Activated CD8-positive, alpha-beta T cell treated with anti-CD3 and anti-CD28 coated beads for 36 hours (primary cell): ENCODE results near the gene NPM3. TPM values are rescaled to one million over a fixed set of nuclear protein-coding genes. Genes with fewer than 3 reads are reported as not detected.

Source experiments
- ATAC-seq: fragments of 200-7000 bp; cut with Tn5 transposase; one replicate; pipeline ENCODE4 v1.10.0; 2021; ENCODE audit warnings: mild to moderate bottlenecking, moderate library complexity
- CTCF ChIA-PET: fragments of 350-600 bp; sonication (Branson Sonifier 250); formaldehyde crosslinking; loops from one replicate; lab custom pipeline; 2021; ENCODE audit warnings: antibody characterized with exemption; lab: Charles Lee
- POLR2A ChIA-PET: fragments of 350-600 bp; sonication (Branson Sonifier 250); formaldehyde crosslinking; loops from one replicate; lab custom pipeline; 2021; ENCODE audit warnings: antibody characterized with exemption; lab: Charles Lee
- DNase-seq: peaks from one replicate; pipeline ENCODE4 v3.0.0-alpha.2; 2020
- H3K27ac Mint-ChIP-seq: one replicate; pipeline ENCODE4 v1.8.0; 2021; ENCODE audit warnings: mild to moderate bottlenecking, mixed read lengths
- H3K27me3 Mint-ChIP-seq: one replicate; pipeline ENCODE4 v1.8.0; 2021; ENCODE audit warnings: mixed read lengths
- H3K36me3 Mint-ChIP-seq: one replicate; pipeline ENCODE4 v1.8.0; 2021; ENCODE audit warnings: low read depth, mixed read lengths
- H3K4me1 Mint-ChIP-seq: one replicate; pipeline ENCODE4 v1.8.0; 2021; ENCODE audit warnings: low read depth, mixed read lengths
- H3K4me3 Mint-ChIP-seq: one replicate; pipeline ENCODE4 v1.8.0; 2021; ENCODE audit warnings: mild to moderate bottlenecking, moderate library complexity, mixed read lengths
- H3K9me3 Mint-ChIP-seq: one replicate; pipeline ENCODE4 v1.8.0; 2021; ENCODE audit warnings: mixed read lengths
- CTCF ChIP-seq: fragments of 200-600 bp; IDR thresholded peaks from one replicate; pipeline ENCODE4 v1.8.0; 2022; ENCODE audit warnings: antibody characterized with exemption, mild to moderate bottlenecking
- intact Hi-C: fragments of 100-400 bp; cut with micrococcal nuclease; formaldehyde crosslinking; loops from one replicate; pipeline ENCODE4 v1.10.0; 2022
- total RNA-seq, 2 experiments: library from RNA; stranded (reverse); gene quantifications; one replicate each; pipeline ENCODE4 v1.2.3, GENCODE V29; 2021

Gene NPM3
- total RNA-seq, 2 experiments from 2014 or later = 235 to 264 TPM

- ATAC-seq = no peak
- no peak overlapping the region for H3K4me3 Mint-ChIP-seq
- H3K4me1 Mint-ChIP-seq = peaks cover 10% of the 10 kb centered on the region
- POLR2A ChIA-PET = interaction anchor here (0.9 to 2.1 kb wide), 3 partner anchors 11 to 170 kb away, joined by 3 to 7 read pairs (median 3); partner anchors contain the start of gene NPM3
- H3K36me3 Mint-ChIP-seq = peaks cover 8% of the 10 kb centered on the region
- H3K27ac Mint-ChIP-seq = no peak overlapping the region
- intact Hi-C loops = no loop called here
- no peaks in the 10 kb centered on the region for H3K9me3 Mint-ChIP-seq
- TF ChIP-seq CTCF = no peak
- peaks cover 58% of the 10 kb centered on the region for H3K27me3 Mint-ChIP-seq
- DNase-seq = no peak
- CTCF ChIA-PET = interaction anchor here (0.9 to 2.4 kb wide), 8 partner anchors 9 to 179 kb away, joined by 3 to 15 read pairs (median 4); partner anchors contain the start of gene NPM3
Observed at GRCh38 chr10:101772895-101773761, 10.1 kb downstream of the NPM3 start.

DNA sequence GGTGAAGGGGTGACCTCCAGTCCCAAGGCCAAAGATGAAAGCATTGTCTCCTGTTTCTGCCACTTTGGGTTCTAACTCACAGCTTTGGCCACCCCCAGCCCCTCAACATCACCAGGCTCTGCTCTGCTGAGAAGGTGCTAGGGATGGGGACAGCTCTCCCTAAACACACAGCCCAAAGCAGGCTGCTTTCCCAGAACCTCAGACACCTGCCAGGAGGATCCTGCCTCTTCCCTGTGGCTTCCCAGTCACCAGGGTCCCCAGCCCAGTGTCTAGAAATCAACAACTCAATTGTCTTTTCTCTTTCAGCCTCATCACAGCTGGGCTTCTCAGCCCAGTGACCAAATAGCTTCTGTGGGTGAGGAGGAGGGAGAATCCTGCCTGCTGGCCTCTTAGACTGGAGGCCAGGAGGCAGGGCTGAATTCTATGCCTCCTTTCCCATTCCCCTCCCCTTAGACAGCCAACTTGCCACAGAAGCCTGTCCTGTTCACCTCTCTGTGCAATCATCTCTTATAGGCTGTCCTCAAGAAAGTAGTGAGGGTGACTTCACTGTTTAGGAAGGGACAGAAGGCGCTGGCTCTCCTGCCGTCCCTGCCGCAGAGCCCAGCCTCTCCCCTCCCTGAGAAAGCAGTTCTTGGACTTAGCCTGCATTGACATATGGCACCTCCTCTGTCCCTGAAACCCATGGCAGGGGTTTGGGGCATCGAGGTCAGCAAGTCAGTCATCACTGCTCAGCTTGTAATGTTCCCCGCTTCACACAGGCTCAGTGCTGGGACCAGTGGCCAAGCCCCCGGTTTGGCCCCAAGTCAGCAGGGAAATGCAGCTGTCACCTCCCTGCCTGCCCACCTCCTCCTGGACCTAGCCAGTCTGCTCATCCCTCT is 11.0 kb downstream of the NPM3 start:
- no peak overlapping the region for H3K4me3 Mint-ChIP-seq
- no peak for ATAC-seq
- ChIA-PET CTCF (interaction anchor here (0.6 to 2.4 kb wide), 9 partner anchors 9 to 178 kb away, joined by 3 to 15 read pairs (median 4); partner anchors contain the start of gene NPM3), POLR2A (interaction anchor here (0.7 to 2.1 kb wide), 5 partner anchors 12 to 170 kb away, joined by 3 to 7 read pairs (median 3); partner anchors contain the start of gene NPM3)
- no peaks in the 10 kb centered on the region for H3K9me3 Mint-ChIP-seq
- H3K27ac Mint-ChIP-seq = no peak overlapping the region
- H3K27me3 Mint-ChIP-seq = peaks cover 50% of the 10 kb centered on the region
- no peak for DNase-seq
- H3K4me1 Mint-ChIP-seq = peaks cover 10% of the 10 kb centered on the region
- TF ChIP-seq CTCF = no peak
- H3K36me3 Mint-ChIP-seq = no peaks in the 10 kb centered on the region
- intact Hi-C loops = no loop called here

DNA sequence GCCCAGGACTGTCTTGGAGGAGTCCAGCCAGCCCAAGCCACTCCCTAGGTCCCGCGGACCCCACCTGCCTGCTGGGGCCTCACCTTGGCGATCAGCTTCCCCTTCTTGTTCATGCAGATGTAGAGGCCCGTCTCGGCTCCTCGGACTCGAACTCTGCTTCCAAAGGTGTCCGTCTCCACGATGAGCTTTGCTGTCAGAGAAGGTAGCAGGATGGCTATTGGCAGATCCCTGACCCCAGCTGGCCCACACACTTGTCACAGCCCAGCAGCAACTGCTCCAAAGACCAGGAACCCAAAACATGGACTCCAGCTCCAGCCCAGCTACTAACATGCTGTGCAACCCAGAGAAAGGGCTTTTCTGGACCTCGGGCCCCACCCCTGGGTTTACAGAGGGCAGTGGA is 11.9 kb downstream of the NPM3 start:
- no peak overlapping the region for H3K27ac Mint-ChIP-seq
- ChIA-PET POLR2A (interaction anchor here (0.6 to 0.8 kb wide), 3 partner anchors 19 to 82 kb away, joined by 3 read pairs; no protein-coding TSS in a partner anchor), CTCF (interaction anchor here (1.3 to 1.5 kb wide), 3 partner anchors 9 to 169 kb away, joined by 3 to 12 read pairs (median 6); no protein-coding TSS in a partner anchor)
- no peak overlapping the region for H3K4me3 Mint-ChIP-seq
- no peak for TF ChIP-seq CTCF
- H3K27me3 Mint-ChIP-seq = peaks cover 44% of the 10 kb centered on the region
- H3K9me3 Mint-ChIP-seq = no peaks in the 10 kb centered on the region
- H3K4me1 Mint-ChIP-seq = peaks cover 10% of the 10 kb centered on the region
- ATAC-seq (no peak), DNase-seq (no peak)
- no peaks in the 10 kb centered on the region for H3K36me3 Mint-ChIP-seq
- intact Hi-C loops = no loop called here

- CTCF ChIA-PET = interaction anchor here (1.2 to 1.5 kb wide), 4 partner anchors 10 to 168 kb away, joined by 3 to 12 read pairs (median 4); no protein-coding TSS in a partner anchor
- intact Hi-C loops = no loop called here
- no peak overlapping the region for H3K4me3 Mint-ChIP-seq
- H3K27me3 Mint-ChIP-seq = peaks cover 50% of the 10 kb centered on the region
- peaks cover 10% of the 10 kb centered on the region for H3K4me1 Mint-ChIP-seq
- no peaks in the 10 kb centered on the region for H3K36me3 Mint-ChIP-seq
- no peak for TF ChIP-seq CTCF
- no peak for DNase-seq
- ATAC-seq = no peak
- no peak overlapping the region for H3K27ac Mint-ChIP-seq
- POLR2A ChIA-PET = interaction anchor here (0.6 kb wide), 1 partner anchor 82 kb away, joined by 3 read pairs; no protein-coding TSS in a partner anchor
- no peaks in the 10 kb centered on the region for H3K9me3 Mint-ChIP-seq
Observed at GRCh38 chr10:101770331-101771215, 12.7 kb downstream of the NPM3 start.
